Pancreas (tissue), 10 donors: ENCODE results near the gene LRRC70. TPM values are rescaled to one million over a fixed set of nuclear protein-coding genes. Genes with fewer than 3 reads are reported as not detected.

Source experiments
- ATAC-seq, 4 donors: fragments of 200-7000 bp; cut with Tn5 transposase; one replicate each; pipeline versions ENCODE4 v1.8.0 to v1.9.1; 2020; ENCODE audit warnings: mild to moderate bottlenecking in 4 of 4, moderate library complexity in 4 of 4
- DNase-seq, 6 donors: peaks; one replicate each; pipeline ENCODE4 v3.0.0-alpha.2; 2020
- FAIRE-seq: peaks from 2 replicates; lab custom pipeline; 2012; peaks lifted over from hg19 to GRCh38; lab: Jason Lieb, UNC
- H3K27ac ChIP-seq, 4 donors: fragments of 200-600 bp; sonication (generic); 1 replicate in 3 of 4; 2 replicates in 1 of 4; pipeline versions ENCODE4 v1.5.0 to v1.8.0; 2020
- H3K27me3 ChIP-seq, 4 donors: fragments of 200-600 bp; one replicate each; pipeline ENCODE4 v1.8.0; 2021
- H3K36me3 ChIP-seq, 3 donors: fragments of 200-600 bp; sonication (generic) in 1 of 3; one replicate each; pipeline versions ENCODE4 v1.5.0 to v1.8.0; 2020 to 2021
- H3K4me1 ChIP-seq, 3 donors: fragments of 200-600 bp; one replicate each; pipeline ENCODE4 v1.8.0; 2021
- H3K4me3 ChIP-seq, 4 donors: fragments of 200-600 bp; sonication (generic) in 2 of 4; one replicate each; pipeline versions ENCODE4 v1.5.0 to v1.8.0; 2020 to 2021
- H3K9me3 ChIP-seq, 4 donors: fragments of 200-600 bp; one replicate each; pipeline ENCODE4 v1.8.0; 2021
- CTCF ChIP-seq, 4 donors: fragments of 200-600 bp; sonication (generic) in 3 of 4; IDR thresholded peaks; one replicate each; pipeline versions ENCODE4 v1.5.0 to v1.8.0; 2021; ENCODE audit warnings: antibody characterized with exemption in 4 of 4
- WGBS, 2 donors: extraction: QIAGEN DNeasy Blood & Tissue Kit; methylation state at CpG; one replicate each; pipeline ENCODE4 v1.1.7; 2013; 5-methylcytosine and 5-hydroxymethylcytosine counted together
- intact Hi-C, 3 donors: fragments of 100-400 bp; cut with DNase I; formaldehyde crosslinking; loops; one replicate each; pipeline versions ENCODE4 v1.11.1 to v1.14.2; 2022
- polyA plus RNA-seq, 2 donors: library from polyadenylated mRNA; stranded (reverse); fragments of 200-250 nt; gene quantifications; one replicate each; pipeline ENCODE4 v1.2.3, GENCODE V29; 2013
- total RNA-seq, 6 donors: library from RNA; stranded (reverse); fragmentation: NEBNext Ultra II Directional in 4 of 6; extraction: Animal tissue kit (Norgen Biotek cat#: 25700) in 4 of 6; gene quantifications; one replicate each; pipeline versions ENCODE4 v1.2.1 to v1.2.4, GENCODE V29; 2021 to 2023
- donor health status: healthy with polysubstance abuse.
- donor health status: DM: no; HTN: no; CAD: no; lungs with moderate emphysema.
- donor health status: DM: no; HTN: no; CAD: no.
- donor health status: control.
- donor health status: control.
- donor health status: Bipolar disorder and iron deficiency.
- donor health status: DM: yes; HTN: yes; CAD: no.
- donor health status: DM: no; HTN: no; CAD: no.
- donor health status: DM: no; HTN: no; CAD: no.
- donor health status: DM: yes; HTN: yes; CAD: no.

The LRRC70 gene
- total and polyA plus RNA-seq, 8 donors: 0.16 to 3.5 (median 0.57) TPM

- H3K4me1 ChIP-seq: no peaks in the 10 kb centered on the region
- no peak overlapping the region for H3K27ac ChIP-seq
- no peak for TF ChIP-seq CTCF (IDR thresholded peaks at IDR 0.05)
- no peaks in the 10 kb centered on the region for H3K9me3 ChIP-seq
- no peaks in the 10 kb centered on the region for H3K27me3 ChIP-seq
- H3K36me3 ChIP-seq: peaks cover 0 to 11% (median 4%) of the 10 kb centered on the region in 3 donors
- DNase-seq (no peak), FAIRE-seq (no peak), ATAC-seq (no peak)
- no peak overlapping the region for H3K4me3 ChIP-seq
- WGBS, 2 donors: 87 to 89% methylated on average over 2 of the region's 2 CpGs
- intact Hi-C loops: no loop called here
Measured at GRCh38 chr5:62626534-62626933, 47.9 kb downstream of the LRRC70 start.

GRCh38 chr5:62627121-62627520, 48.5 kb downstream of the LRRC70 start:
- TF ChIP-seq CTCF (IDR thresholded peaks at IDR 0.05): no peak
- Histone ChIP-seq H3K27me3 (no peaks in the 10 kb centered on the region), H3K27ac (no peak overlapping the region), H3K36me3 (peaks cover 0 to 11% (median 4%) of the 10 kb centered on the region in 3 donors), H3K4me3 (no peak overlapping the region), H3K4me1 (no peaks in the 10 kb centered on the region), H3K9me3 (no peaks in the 10 kb centered on the region)
- FAIRE-seq (no peak), ATAC-seq (no peak), DNase-seq (no peak)
- WGBS, 2 donors: 85 to 88% methylated on average over 3 of the region's 3 CpGs
- intact Hi-C loops: no loop called here

DNA sequence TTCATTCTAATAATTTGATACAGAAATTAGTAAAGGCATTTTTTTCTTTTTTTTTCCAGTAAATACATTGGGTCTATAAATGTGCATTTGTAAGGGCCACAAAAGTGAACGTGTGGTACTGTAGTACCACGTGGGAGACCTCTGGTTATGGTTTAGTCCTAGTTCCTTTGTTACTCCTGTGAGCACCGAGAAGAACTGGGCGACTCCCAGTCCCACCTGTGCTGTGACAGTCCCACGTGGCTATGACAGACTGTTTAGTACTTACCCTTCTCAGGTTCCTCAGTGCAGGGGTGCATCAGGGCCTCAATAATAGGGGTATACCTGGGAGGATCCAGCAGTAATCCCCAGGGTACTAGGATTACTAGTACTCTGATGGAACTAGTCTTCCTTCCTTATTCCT, 49.3 kb downstream of the LRRC70 start:
- Histone ChIP-seq H3K9me3 (no peaks in the 10 kb centered on the region), H3K27me3 (no peaks in the 10 kb centered on the region), H3K4me1 (no peaks in the 10 kb centered on the region), H3K4me3 (no peak overlapping the region), H3K27ac (no peak overlapping the region), H3K36me3 (peaks cover 0 to 11% (median 4%) of the 10 kb centered on the region in 3 donors)
- no peak for TF ChIP-seq CTCF (IDR thresholded peaks at IDR 0.05)
- FAIRE-seq: no peak
- 91 to 93% methylated on average over 5 of the region's 5 CpGs for WGBS, 2 donors
- intact Hi-C loops: no loop called here
- no peak for DNase-seq
- no peak for ATAC-seq

Other genes with a start within 250 kb of the LRRC70 start
- gene DIMT1, start 174.9 kb upstream of the LRRC70 start, total RNA-seq: 10 to 100 TPM; 10.7 to 26.3 (median 13.2) TPM
- gene DIMT1, start 174.9 kb upstream of the LRRC70 start, polyA plus RNA-seq: 1 to 10 TPM; 8.0 to 9.0 TPM
- 10 to 100 TPM in 5 of 6 donors, 1 to 10 TPM in 1; 8.9 to 19.5 (median 12.3) TPM for gene IPO11, start 166.1 kb upstream of the LRRC70 start, total RNA-seq
- 1 to 10 TPM; 3.7 to 5.9 TPM for gene IPO11, start 166.1 kb upstream of the LRRC70 start, polyA plus RNA-seq